Glutamatergic neuron (in vitro differentiated cells): ENCODE results near the gene SYNM. TPM values are rescaled to one million over a fixed set of nuclear protein-coding genes. Genes with fewer than 3 reads are reported as not detected.

ENCODE experiments used
- DNase-seq: peaks from one replicate; pipeline ENCODE4 v3.0.0; 2022
- H3K27ac Mint-ChIP-seq: one replicate; pipeline ENCODE4 v1.8.0; 2020; ENCODE audit warnings: mild to moderate bottlenecking, mixed read lengths, inconsistent platforms; ENCODE audit not compliant: unreplicated experiment
- H3K27me3 Mint-ChIP-seq: one replicate; pipeline ENCODE4 v1.8.0; 2020; ENCODE audit warnings: mild to moderate bottlenecking, moderate library complexity, mixed read lengths, inconsistent platforms; ENCODE audit not compliant: unreplicated experiment
- H3K36me3 Mint-ChIP-seq: one replicate; pipeline ENCODE4 v1.8.0; 2020; ENCODE audit warnings: mild to moderate bottlenecking, mixed read lengths, inconsistent platforms; ENCODE audit not compliant: unreplicated experiment
- H3K4me1 Mint-ChIP-seq: one replicate; pipeline ENCODE4 v1.8.0; 2020; ENCODE audit warnings: mild to moderate bottlenecking, low read depth, mixed read lengths, inconsistent platforms; ENCODE audit not compliant: unreplicated experiment
- H3K4me3 Mint-ChIP-seq: one replicate; pipeline ENCODE4 v1.8.0; 2020; ENCODE audit warnings: mild to moderate bottlenecking, mixed read lengths, inconsistent platforms; ENCODE audit not compliant: unreplicated experiment
- H3K9me3 Mint-ChIP-seq: one replicate; pipeline ENCODE4 v1.8.0; 2020; ENCODE audit warnings: mild to moderate bottlenecking, moderate library complexity, mixed read lengths, inconsistent platforms; ENCODE audit not compliant: unreplicated experiment
- total RNA-seq: library from RNA; stranded (reverse); fragmentation: NEBNext Ultra II Directional; extraction: Animal tissue kit (Norgen Biotek cat#: 25700); gene quantifications from one replicate; pipeline ENCODE4 v1.2.1, GENCODE V29; 2021; ENCODE audit not compliant: unreplicated experiment
- TF ChIP-seq, protein P1 (sequence below): fragments of 200-600 bp; sonication (generic); IDR thresholded peaks from one replicate; pipeline ENCODE4 v1.5.0; 2021; ENCODE audit not compliant: partially characterized antibody, unreplicated experiment

Gene SYNM
- total RNA-seq, 1 donor from 2014 or later = 4.8 TPM

DNA sequence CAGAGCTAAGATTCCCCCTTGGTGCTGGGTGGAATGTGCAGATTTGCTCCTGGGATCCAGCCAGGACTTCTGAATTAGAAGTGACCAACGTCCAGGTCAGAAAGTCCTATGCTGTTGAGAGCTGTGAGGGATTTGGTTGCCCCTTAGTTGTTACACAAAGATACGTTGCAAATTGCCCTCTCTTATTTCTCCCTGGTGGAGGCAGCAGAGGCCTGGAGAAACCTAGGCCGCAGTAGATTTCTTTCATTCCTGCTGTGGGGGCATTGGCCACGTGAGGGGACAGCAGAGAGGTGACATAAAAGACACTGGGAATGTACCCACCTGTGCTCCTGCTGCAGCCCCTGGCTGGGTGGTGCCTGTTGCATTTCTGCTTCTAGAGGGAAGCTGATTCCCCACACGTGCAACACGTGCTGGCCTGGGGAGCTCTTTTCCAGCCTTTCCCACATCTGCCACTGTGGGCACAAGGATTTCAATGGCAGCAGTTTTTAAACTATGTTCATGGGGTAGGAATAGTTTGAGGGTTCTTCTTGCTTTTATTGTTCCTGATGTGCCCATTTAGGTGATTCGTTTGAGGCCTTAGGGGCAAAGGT is 65.7 kb downstream of the SYNM start:
- no peak overlapping the region for H3K27ac Mint-ChIP-seq
- peaks cover 3% of the 10 kb centered on the region for H3K9me3 Mint-ChIP-seq
- TF ChIP-seq, protein P1, sequence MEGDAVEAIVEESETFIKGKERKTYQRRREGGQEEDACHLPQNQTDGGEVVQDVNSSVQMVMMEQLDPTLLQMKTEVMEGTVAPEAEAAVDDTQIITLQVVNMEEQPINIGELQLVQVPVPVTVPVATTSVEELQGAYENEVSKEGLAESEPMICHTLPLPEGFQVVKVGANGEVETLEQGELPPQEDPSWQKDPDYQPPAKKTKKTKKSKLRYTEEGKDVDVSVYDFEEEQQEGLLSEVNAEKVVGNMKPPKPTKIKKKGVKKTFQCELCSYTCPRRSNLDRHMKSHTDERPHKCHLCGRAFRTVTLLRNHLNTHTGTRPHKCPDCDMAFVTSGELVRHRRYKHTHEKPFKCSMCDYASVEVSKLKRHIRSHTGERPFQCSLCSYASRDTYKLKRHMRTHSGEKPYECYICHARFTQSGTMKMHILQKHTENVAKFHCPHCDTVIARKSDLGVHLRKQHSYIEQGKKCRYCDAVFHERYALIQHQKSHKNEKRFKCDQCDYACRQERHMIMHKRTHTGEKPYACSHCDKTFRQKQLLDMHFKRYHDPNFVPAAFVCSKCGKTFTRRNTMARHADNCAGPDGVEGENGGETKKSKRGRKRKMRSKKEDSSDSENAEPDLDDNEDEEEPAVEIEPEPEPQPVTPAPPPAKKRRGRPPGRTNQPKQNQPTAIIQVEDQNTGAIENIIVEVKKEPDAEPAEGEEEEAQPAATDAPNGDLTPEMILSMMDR = no peak
- DNase-seq = no peak
- no peaks in the 10 kb centered on the region for H3K36me3 Mint-ChIP-seq
- peaks cover 1% of the 10 kb centered on the region for H3K27me3 Mint-ChIP-seq
- H3K4me1 Mint-ChIP-seq = peaks cover 27% of the 10 kb centered on the region
- H3K4me3 Mint-ChIP-seq = no peak overlapping the region

- Mint-ChIP-seq H3K4me1 (peaks cover 24% of the 10 kb centered on the region), H3K4me3 (no peak overlapping the region), H3K27ac (no peak overlapping the region), H3K36me3 (no peaks in the 10 kb centered on the region), H3K27me3 (peaks cover 1% of the 10 kb centered on the region), H3K9me3 (peaks cover 3% of the 10 kb centered on the region)
- no peak for DNase-seq
- TF ChIP-seq, protein P1 = no peak
Observed at GRCh38 chr15:99172171-99172570, 67.3 kb downstream of the SYNM start.

GRCh38 chr15:99172989-99173388 is 68.1 kb downstream of the SYNM start:
- Mint-ChIP-seq H3K9me3 (peaks cover 3% of the 10 kb centered on the region), H3K4me1 (peaks cover 24% of the 10 kb centered on the region), H3K36me3 (no peaks in the 10 kb centered on the region), H3K27ac (no peak overlapping the region), H3K27me3 (peaks cover 1% of the 10 kb centered on the region), H3K4me3 (no peak overlapping the region)
- TF ChIP-seq, protein P1 = no peak
- DNase-seq = no peak

DNA sequence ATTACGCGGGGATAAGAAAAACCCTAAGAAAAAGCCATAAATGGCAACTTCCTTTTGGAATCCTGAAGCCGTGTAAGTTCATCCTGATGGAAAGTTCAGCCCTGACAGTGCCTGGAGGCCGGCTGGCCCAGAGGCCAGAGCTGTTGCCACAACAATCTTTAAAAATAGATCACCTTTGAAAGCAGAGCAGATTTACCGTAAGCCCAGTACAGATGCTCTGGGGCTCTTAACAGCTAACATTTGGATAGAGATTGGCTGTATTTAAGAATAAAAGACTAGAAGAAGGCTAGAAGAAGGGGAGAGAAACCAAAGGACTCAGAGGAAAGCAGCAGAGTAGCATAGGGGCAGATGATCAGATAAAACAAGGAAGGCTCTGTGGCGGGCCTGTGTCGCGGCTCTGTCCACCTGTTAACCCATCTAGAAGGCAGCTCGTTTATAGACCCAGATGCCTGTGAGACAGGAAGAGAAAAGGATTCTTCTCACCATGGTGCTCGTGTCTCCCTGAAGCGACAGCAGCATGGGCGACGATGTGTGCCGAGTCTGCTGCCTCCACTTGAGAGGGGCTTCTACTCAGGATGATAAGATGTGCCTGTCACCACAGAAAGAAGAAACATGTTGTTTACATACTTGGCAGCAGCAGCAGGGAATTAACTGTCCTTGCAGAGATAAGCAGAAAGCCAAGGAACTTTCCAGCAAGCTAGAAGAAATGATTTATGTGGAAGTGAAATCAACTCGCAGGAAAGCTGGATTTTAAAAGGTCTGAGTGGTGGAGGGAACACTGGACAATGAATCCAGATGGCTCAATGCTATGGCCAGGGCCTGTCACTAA is 69.9 kb downstream of the SYNM start:
- Mint-ChIP-seq H3K9me3 (peaks cover 3% of the 10 kb centered on the region), H3K4me3 (no peak overlapping the region), H3K27me3 (peaks cover 1% of the 10 kb centered on the region), H3K27ac (no peak overlapping the region), H3K36me3 (no peaks in the 10 kb centered on the region), H3K4me1 (peaks cover 16% of the 10 kb centered on the region)
- DNase-seq = no peak
- TF ChIP-seq, protein P1 = no peak

DNA sequence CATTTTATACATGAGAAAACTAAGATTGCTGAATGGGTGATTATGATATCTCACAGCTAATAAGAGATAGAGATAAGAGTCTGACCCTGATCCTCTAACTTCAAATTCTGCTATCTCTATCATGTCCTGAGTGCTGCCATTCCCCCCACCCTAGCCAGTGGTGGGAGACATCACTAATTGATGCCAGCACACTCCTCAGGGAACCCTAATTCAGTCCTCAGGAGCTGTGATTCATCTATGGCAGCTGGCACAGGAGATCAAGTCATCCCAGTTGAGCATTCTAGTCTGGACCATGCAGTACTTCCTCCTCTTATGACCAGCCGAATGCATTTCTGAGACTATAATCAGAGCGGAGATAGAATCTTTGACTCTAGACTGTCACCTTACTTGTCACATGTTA is 71.9 kb downstream of the SYNM start:
- TF ChIP-seq, protein P1 = no peak
- Mint-ChIP-seq H3K9me3 (no peaks in the 10 kb centered on the region), H3K27me3 (peaks cover 2% of the 10 kb centered on the region)

More for the DNA sequence above, 71.9 kb downstream of the SYNM start:
- H3K27ac Mint-ChIP-seq = no peak overlapping the region
- H3K4me3 Mint-ChIP-seq = no peak overlapping the region
- DNase-seq = no peak
- H3K36me3 Mint-ChIP-seq = no peaks in the 10 kb centered on the region
- peaks cover 20% of the 10 kb centered on the region for H3K4me1 Mint-ChIP-seq
